Measurements from ENCODE around the gene TGOLN2. TPM values are rescaled to one million over a fixed set of nuclear protein-coding genes. Genes with fewer than 3 reads are reported as not detected.

Gene TGOLN2
- total RNA-seq (27.4 TPM), polyA plus RNA-seq (33.4 TPM)
- long read RNA-seq, donor 1, full-length matches to known transcripts = 2 of 2 reads
- long read RNA-seq, donor 1, partial matches to known transcripts = 0 of 2 reads
- long read RNA-seq, donor 1, other reads (novel, unspliced or antisense) = 0 of 2 reads
- long read RNA-seq, donor 2, full-length matches to known transcripts = 16 of 59 reads
- long read RNA-seq, donor 2, partial matches to known transcripts = 43 of 59 reads
- long read RNA-seq, donor 2, other reads (novel, unspliced or antisense) = 0 of 59 reads
- long read RNA-seq, donor 3, full-length matches to known transcripts = 3 of 43 reads
- long read RNA-seq, donor 3, partial matches to known transcripts = 40 of 43 reads
- long read RNA-seq, donor 3, other reads (novel, unspliced or antisense) = 0 of 43 reads
- long read RNA-seq, donor 4, full-length matches to known transcripts = 5 of 34 reads
- long read RNA-seq, donor 4, partial matches to known transcripts = 29 of 34 reads
- long read RNA-seq, donor 4, other reads (novel, unspliced or antisense) = 0 of 34 reads
- long read RNA-seq, donor 5, full-length matches to known transcripts = 9 of 58 reads
- long read RNA-seq, donor 5, partial matches to known transcripts = 49 of 58 reads
- long read RNA-seq, donor 5, other reads (novel, unspliced or antisense) = 0 of 58 reads
- long read RNA-seq, donor 6, full-length matches to known transcripts = 10 of 23 reads
- long read RNA-seq, donor 6, partial matches to known transcripts = 13 of 23 reads
- long read RNA-seq, donor 6, other reads (novel, unspliced or antisense) = 0 of 23 reads
- long read RNA-seq, donor 7, full-length matches to known transcripts = 7 of 36 reads
- long read RNA-seq, donor 7, partial matches to known transcripts = 29 of 36 reads
- long read RNA-seq, donor 7, other reads (novel, unspliced or antisense) = 0 of 36 reads
- long read RNA-seq, donor 8, full-length matches to known transcripts = 4 of 12 reads
- long read RNA-seq, donor 8, partial matches to known transcripts = 8 of 12 reads
- long read RNA-seq, donor 8, other reads (novel, unspliced or antisense) = 0 of 12 reads
- long read RNA-seq, donor 9, full-length matches to known transcripts = 6 of 40 reads
- long read RNA-seq, donor 9, partial matches to known transcripts = 34 of 40 reads
- long read RNA-seq, donor 9, other reads (novel, unspliced or antisense) = 0 of 40 reads
- long read RNA-seq, donor 10, full-length matches to known transcripts = 2 of 28 reads
- long read RNA-seq, donor 10, partial matches to known transcripts = 26 of 28 reads
- long read RNA-seq, donor 10, other reads (novel, unspliced or antisense) = 0 of 28 reads

- Histone ChIP-seq H3K27me3 (ENCODE audit: control insufficient read depth in 2 of 2, insufficient read depth in 1 of 2, low read length in 1 of 2) (no peaks in the 10 kb centered on the region), H3K4me3 (ENCODE audit: low read length in 2 of 2) (peak within 1 kb of the TSS; percentile 89 to 93), H3K36me3 (ENCODE audit: control insufficient read depth in 2 of 2, insufficient read depth in 2 of 2, low read length in 1 of 2) (peaks cover 21 to 38% of the 10 kb centered on the region in 2 donors), H3K27ac (ENCODE audit: low read depth in 1 of 2, low read length in 1 of 2) (peak within 1 kb of the TSS; percentile 97 to 100), H3K9me3 (ENCODE audit: control insufficient read depth in 2 of 2, insufficient read depth in 1 of 2, low read length in 1 of 2) (no peaks in the 10 kb centered on the region), H3K4me1 (ENCODE audit: control insufficient read depth in 2 of 2, insufficient read depth in 2 of 2, low read length in 2 of 2) (peaks cover 22 to 33% of the 10 kb centered on the region in 2 donors)
- under 1% methylated on average over 57 of the region's 57 CpGs for WGBS
- DNase-seq (ENCODE audit: low read depth in 6 of 9, low spot score in 9 of 9) = peak; percentile 82 to 98 (median 94)
Observed at GRCh38 chr2:85327822-85328617, at the start of gene TGOLN2. TSS of gene TGOLN2 (minus strand) at chr2:85327989. CDS start at chr2:85327962, 27 bp downstream.

GRCh38 chr2:85377083-85377482 lies 49.3 kb upstream of the TGOLN2 start:
- WGBS = 98% methylated on average over 11 of the region's 11 CpGs
- H3K27me3 ChIP-seq (ENCODE audit: control insufficient read depth in 2 of 2, insufficient read depth in 1 of 2, low read length in 1 of 2) = no peaks in the 10 kb centered on the region
- H3K4me1 ChIP-seq (ENCODE audit: control insufficient read depth in 2 of 2, insufficient read depth in 2 of 2, low read length in 2 of 2) = no peaks in the 10 kb centered on the region
- no peak for DNase-seq (ENCODE audit: low read depth in 6 of 9, low spot score in 9 of 9)
- peaks cover 1 to 3% of the 10 kb centered on the region in 2 donors for H3K9me3 ChIP-seq (ENCODE audit: control insufficient read depth in 2 of 2, insufficient read depth in 1 of 2, low read length in 1 of 2)
- H3K4me3 ChIP-seq (ENCODE audit: low read length in 2 of 2) = no peak overlapping the region
- peaks cover 10 to 13% of the 10 kb centered on the region in 2 donors for H3K36me3 ChIP-seq (ENCODE audit: control insufficient read depth in 2 of 2, insufficient read depth in 2 of 2, low read length in 1 of 2)
- H3K27ac ChIP-seq (ENCODE audit: low read depth in 1 of 2, low read length in 1 of 2) = no peak overlapping the region

GRCh38 chr2:85376291-85377065 lies 48.7 kb upstream of the TGOLN2 start:
- no peaks in the 10 kb centered on the region for H3K4me1 ChIP-seq (ENCODE audit: control insufficient read depth in 2 of 2, insufficient read depth in 2 of 2, low read length in 2 of 2)
- no peaks in the 10 kb centered on the region for H3K27me3 ChIP-seq (ENCODE audit: control insufficient read depth in 2 of 2, insufficient read depth in 1 of 2, low read length in 1 of 2)
- DNase-seq (ENCODE audit: low read depth in 6 of 9, low spot score in 9 of 9) = no peak
- WGBS = 97% methylated on average over 5 of the region's 5 CpGs
- H3K36me3 ChIP-seq (ENCODE audit: control insufficient read depth in 2 of 2, insufficient read depth in 2 of 2, low read length in 1 of 2) = peaks cover 10 to 14% of the 10 kb centered on the region in 2 donors
- peaks cover 1 to 3% of the 10 kb centered on the region in 2 donors for H3K9me3 ChIP-seq (ENCODE audit: control insufficient read depth in 2 of 2, insufficient read depth in 1 of 2, low read length in 1 of 2)
- H3K27ac ChIP-seq (ENCODE audit: low read depth in 1 of 2, low read length in 1 of 2) = no peak overlapping the region
- H3K4me3 ChIP-seq (ENCODE audit: low read length in 2 of 2) = no peak overlapping the region

- no peaks in the 10 kb centered on the region for H3K4me1 ChIP-seq (ENCODE audit: control insufficient read depth in 2 of 2, insufficient read depth in 2 of 2, low read length in 2 of 2)
- H3K9me3 ChIP-seq (ENCODE audit: control insufficient read depth in 2 of 2, insufficient read depth in 1 of 2, low read length in 1 of 2) = no peaks in the 10 kb centered on the region
- 98% methylated on average over 11 of the region's 11 CpGs for WGBS
- DNase-seq (ENCODE audit: low read depth in 6 of 9, low spot score in 9 of 9) = no peak
- H3K4me3 ChIP-seq (ENCODE audit: low read length in 2 of 2) = no peak overlapping the region
- H3K27ac ChIP-seq (ENCODE audit: low read depth in 1 of 2, low read length in 1 of 2) = no peak overlapping the region
- no peaks in the 10 kb centered on the region for H3K27me3 ChIP-seq (ENCODE audit: control insufficient read depth in 2 of 2, insufficient read depth in 1 of 2, low read length in 1 of 2)
- peaks cover 2 to 6% of the 10 kb centered on the region in 2 donors for H3K36me3 ChIP-seq (ENCODE audit: control insufficient read depth in 2 of 2, insufficient read depth in 2 of 2, low read length in 1 of 2)
Observed at GRCh38 chr2:85371045-85371444, 43.3 kb upstream of the TGOLN2 start.

GRCh38 chr2:85369500-85369899 lies 41.7 kb upstream of the TGOLN2 start:
- WGBS = 97% methylated on average over 5 of the region's 5 CpGs
- no peak overlapping the region for H3K4me3 ChIP-seq (ENCODE audit: low read length in 2 of 2)
- H3K36me3 ChIP-seq (ENCODE audit: control insufficient read depth in 2 of 2, insufficient read depth in 2 of 2, low read length in 1 of 2) = peaks cover 2 to 10% of the 10 kb centered on the region in 2 donors
- no peaks in the 10 kb centered on the region for H3K27me3 ChIP-seq (ENCODE audit: control insufficient read depth in 2 of 2, insufficient read depth in 1 of 2, low read length in 1 of 2)
- no peaks in the 10 kb centered on the region for H3K9me3 ChIP-seq (ENCODE audit: control insufficient read depth in 2 of 2, insufficient read depth in 1 of 2, low read length in 1 of 2)
- no peak overlapping the region for H3K27ac ChIP-seq (ENCODE audit: low read depth in 1 of 2, low read length in 1 of 2)
- DNase-seq (ENCODE audit: low read depth in 6 of 9, low spot score in 9 of 9) = no peak
- H3K4me1 ChIP-seq (ENCODE audit: control insufficient read depth in 2 of 2, insufficient read depth in 2 of 2, low read length in 2 of 2) = no peaks in the 10 kb centered on the region

GRCh38 chr2:85368921-85369320 lies 41.1 kb upstream of the TGOLN2 start:
- Histone ChIP-seq H3K9me3 (ENCODE audit: control insufficient read depth in 2 of 2, insufficient read depth in 1 of 2, low read length in 1 of 2) (no peaks in the 10 kb centered on the region), H3K36me3 (ENCODE audit: control insufficient read depth in 2 of 2, insufficient read depth in 2 of 2, low read length in 1 of 2) (peaks cover 2 to 10% of the 10 kb centered on the region in 2 donors), H3K4me3 (ENCODE audit: low read length in 2 of 2) (no peak overlapping the region), H3K27ac (ENCODE audit: low read depth in 1 of 2, low read length in 1 of 2) (no peak overlapping the region), H3K27me3 (ENCODE audit: control insufficient read depth in 2 of 2, insufficient read depth in 1 of 2, low read length in 1 of 2) (no peaks in the 10 kb centered on the region), H3K4me1 (ENCODE audit: control insufficient read depth in 2 of 2, insufficient read depth in 2 of 2, low read length in 2 of 2) (no peaks in the 10 kb centered on the region)
- DNase-seq (ENCODE audit: low read depth in 6 of 9, low spot score in 9 of 9) = no peak

- no peaks in the 10 kb centered on the region for H3K4me1 ChIP-seq (ENCODE audit: control insufficient read depth in 2 of 2, insufficient read depth in 2 of 2, low read length in 2 of 2)
- H3K27ac ChIP-seq (ENCODE audit: low read depth in 1 of 2, low read length in 1 of 2) = no peak overlapping the region
- peaks cover 10 to 21% of the 10 kb centered on the region in 2 donors for H3K36me3 ChIP-seq (ENCODE audit: control insufficient read depth in 2 of 2, insufficient read depth in 2 of 2, low read length in 1 of 2)
- H3K27me3 ChIP-seq (ENCODE audit: control insufficient read depth in 2 of 2, insufficient read depth in 1 of 2, low read length in 1 of 2) = no peaks in the 10 kb centered on the region
- no peak overlapping the region for H3K4me3 ChIP-seq (ENCODE audit: low read length in 2 of 2)
- H3K9me3 ChIP-seq (ENCODE audit: control insufficient read depth in 2 of 2, insufficient read depth in 1 of 2, low read length in 1 of 2) = no peaks in the 10 kb centered on the region
- 97% methylated on average over 5 of the region's 5 CpGs for WGBS
- DNase-seq (ENCODE audit: low read depth in 6 of 9, low spot score in 9 of 9) = no peak
Observed at GRCh38 chr2:85367180-85367579, 39.4 kb upstream of the TGOLN2 start.

All from thymus (tissue), 14 donors.